ENCODE measurements around the gene HPSE2.
"Not testable (repeated sequence)": the region's sequence is repeated elsewhere in the genome, so short reads cannot be mapped to it uniquely, and the experiment has no call there.

The HPSE2 gene

GRCh38 chr10:99143651-99144050, 92.0 kb downstream of the HPSE2 start:
- FAIRE-seq = no peak

DNA sequence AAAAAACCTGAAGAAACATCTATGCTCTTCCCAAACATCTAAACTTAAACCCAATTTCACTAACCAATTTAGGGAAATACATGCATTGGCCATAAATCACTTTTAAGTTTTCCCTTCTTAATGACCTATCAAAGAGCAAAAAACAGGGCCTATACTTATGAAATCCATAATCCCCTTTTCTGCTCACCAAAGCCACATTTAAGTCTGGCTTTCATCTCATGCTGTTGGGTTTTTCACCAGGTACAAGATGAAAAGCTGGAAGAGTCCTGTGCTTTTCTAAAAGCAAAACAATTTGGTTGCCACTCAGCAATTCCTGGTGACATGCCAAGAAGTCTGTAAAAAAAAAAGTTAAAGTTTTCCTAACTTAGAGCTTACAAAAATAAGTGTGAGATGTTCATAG, 92.6 kb downstream of the HPSE2 start:
- FAIRE-seq = no peak

- FAIRE-seq = not testable (repeated sequence)
Observed at GRCh38 chr10:99132897-99133296, 102.8 kb downstream of the HPSE2 start.

DNA sequence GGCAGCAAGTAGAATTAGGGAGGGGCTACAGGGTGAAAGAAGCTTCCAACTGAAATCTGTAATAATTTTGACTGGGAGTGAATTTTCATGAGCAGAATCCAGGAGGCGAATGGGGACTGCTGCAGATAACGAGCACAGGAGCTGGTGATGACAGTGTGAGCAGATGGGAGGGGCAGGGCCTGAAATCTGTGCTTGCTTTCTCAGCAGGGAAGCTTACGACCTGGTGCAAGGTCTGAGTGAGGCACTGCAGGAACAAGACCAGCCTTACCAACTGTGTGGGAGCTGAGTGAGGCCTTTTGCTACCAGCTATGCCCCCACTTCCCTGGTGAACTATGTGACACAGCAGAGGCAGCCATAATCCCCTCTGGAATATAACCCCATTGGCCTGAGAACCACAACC, 109.8 kb downstream of the HPSE2 start:
- FAIRE-seq = no peak

- FAIRE-seq = no peak
Observed at GRCh38 chr10:99124376-99124775, 111.3 kb downstream of the HPSE2 start.

GRCh38 chr10:99123851-99124250, 111.8 kb downstream of the HPSE2 start:
- FAIRE-seq = no peak

- no peak for FAIRE-seq
Observed at GRCh38 chr10:99123336-99123735, 112.3 kb downstream of the HPSE2 start.

DNA sequence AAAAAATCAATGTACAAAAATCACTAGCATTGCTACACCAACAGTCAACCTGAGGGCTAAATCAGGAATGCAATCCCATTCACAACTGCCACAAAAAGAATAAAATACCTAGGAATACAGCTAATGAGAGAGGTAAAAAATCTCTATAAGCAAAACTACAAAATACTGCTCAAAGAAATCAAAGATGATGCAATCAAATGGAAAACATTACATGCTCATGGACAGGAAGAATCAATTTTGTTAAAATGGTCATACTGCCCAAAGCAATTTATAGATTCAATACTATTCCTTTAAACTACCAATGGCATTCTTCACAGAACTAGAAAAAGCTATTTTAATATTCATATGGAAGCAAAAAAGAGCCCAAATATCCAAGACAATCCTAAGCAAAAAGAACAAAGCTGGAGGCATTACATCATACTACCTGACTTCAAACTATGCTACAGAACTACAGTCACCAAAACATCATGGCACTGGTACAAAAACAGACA, 116.3 kb downstream of the HPSE2 start:
- no peak for FAIRE-seq

DNA sequence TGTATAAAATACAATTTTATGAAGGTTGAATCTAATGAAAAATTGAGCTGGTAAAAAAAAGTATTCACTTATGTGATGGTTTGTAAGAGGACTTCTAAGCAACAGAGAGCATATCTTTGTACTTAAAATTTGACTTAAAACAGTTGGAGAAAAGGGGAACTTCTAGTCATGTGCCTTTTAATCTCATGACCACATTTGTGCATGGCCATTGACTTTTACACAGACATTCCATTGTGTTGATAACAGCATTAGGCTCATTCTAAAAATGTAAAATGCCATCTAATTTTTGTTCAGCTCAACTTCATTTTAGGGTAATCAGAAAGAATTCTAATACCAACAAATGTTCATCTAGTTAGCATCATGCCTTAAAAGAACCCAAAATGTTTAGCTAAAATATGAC, 119.9 kb downstream of the HPSE2 start:
- FAIRE-seq = no peak

DNA sequence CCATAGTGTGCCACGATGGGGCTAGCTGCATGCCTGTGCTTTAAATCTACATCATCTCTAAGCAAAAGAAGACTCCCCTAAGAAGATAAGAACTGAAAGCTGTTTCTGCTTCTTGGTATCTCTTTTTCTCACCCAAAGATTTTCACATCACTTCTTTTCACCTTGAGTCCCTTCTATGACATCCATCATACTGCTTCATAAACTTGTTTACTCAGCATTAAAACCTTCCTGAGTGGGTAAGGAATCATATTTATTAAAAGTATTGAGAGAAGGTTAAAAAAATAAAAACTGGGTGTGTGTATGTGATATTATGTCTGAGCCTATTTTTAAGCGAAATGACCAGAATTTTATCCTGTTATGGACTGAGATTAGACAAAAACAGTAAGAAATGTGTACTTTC, 150.3 kb downstream of the HPSE2 start:
- no peak for FAIRE-seq

DNA sequence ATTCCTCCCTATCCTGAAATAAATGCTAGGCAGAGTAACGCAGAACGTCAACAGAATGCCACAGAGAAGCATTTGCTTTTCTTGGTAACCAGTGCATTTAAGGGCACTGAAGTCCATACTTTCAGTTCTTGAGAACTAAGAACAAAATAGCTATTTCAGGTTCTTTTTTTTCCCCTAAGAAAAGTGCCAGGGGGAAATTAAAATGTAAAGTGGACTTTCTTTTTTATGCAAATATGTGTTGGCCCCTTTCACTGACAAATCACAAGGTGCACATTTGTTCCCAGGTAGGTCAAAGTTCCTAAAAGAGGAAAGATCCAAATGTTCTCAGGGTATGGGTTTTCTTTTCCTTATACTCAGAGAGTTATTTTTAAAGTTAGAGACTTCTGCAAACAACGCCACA, 151.5 kb downstream of the HPSE2 start:
- no peak for FAIRE-seq

GRCh38 chr10:99080275-99080945, 155.2 kb downstream of the HPSE2 start:
- no peak for FAIRE-seq

DNA sequence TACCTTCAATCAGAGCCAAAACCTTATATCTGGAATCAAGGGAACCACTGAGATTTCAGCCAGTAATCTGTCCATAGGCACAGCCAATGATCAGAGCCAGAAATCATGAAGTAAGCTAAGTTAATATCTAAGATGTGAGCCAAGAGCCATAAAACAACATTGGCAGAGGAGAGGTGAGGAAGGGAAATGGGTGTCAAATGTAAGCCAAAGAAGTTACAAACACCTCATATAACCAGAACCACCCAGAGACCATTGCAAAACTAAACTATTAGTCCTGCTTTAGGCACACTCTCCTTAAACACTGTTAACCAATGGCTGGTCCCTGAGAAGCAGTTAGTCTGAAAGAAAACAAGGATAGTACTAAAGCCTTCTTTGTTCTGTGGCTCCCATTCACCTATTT, 173.1 kb downstream of the HPSE2 start:
- no peak for FAIRE-seq

GRCh38 chr10:99058762-99059161, 176.9 kb downstream of the HPSE2 start:
- no peak for FAIRE-seq

DNA sequence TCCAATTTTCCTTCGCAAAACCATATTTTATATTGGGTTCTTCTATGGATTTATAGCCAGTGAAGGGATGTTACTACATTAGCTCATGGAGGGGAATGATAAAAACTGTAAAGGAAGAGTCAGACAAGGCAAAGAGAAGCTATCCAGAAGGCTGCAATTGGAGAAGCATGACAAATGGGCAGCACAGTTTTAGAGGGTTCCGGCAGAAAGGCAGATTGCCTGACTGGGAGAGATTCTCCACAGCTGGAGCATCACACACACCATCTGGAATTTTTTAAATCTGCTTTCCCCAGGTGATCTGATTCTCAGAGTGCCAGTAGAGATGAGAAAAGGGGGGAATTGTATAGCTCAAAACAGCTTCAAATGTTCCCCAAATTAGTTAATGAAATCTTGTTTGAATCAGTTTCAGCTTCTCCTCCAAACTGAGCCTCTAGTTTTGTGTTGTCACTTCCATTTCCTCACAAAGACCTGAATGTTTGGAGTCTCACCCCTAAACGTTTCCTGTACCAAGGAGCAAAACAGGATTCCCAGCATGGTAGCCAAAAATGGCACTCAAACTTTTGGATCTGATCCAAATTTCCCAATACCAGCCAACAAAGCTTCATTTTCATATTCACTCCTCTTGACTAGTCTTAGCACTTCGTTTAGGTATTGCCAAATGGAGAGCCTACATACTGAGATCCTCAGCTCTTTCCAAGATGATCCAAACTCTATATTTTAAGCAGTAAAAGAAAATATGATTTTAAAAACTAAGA, 177.5 kb downstream of the HPSE2 start:
- FAIRE-seq = no peak

GRCh38 chr10:99045671-99046070, 190.0 kb downstream of the HPSE2 start:
- FAIRE-seq = no peak

DNA sequence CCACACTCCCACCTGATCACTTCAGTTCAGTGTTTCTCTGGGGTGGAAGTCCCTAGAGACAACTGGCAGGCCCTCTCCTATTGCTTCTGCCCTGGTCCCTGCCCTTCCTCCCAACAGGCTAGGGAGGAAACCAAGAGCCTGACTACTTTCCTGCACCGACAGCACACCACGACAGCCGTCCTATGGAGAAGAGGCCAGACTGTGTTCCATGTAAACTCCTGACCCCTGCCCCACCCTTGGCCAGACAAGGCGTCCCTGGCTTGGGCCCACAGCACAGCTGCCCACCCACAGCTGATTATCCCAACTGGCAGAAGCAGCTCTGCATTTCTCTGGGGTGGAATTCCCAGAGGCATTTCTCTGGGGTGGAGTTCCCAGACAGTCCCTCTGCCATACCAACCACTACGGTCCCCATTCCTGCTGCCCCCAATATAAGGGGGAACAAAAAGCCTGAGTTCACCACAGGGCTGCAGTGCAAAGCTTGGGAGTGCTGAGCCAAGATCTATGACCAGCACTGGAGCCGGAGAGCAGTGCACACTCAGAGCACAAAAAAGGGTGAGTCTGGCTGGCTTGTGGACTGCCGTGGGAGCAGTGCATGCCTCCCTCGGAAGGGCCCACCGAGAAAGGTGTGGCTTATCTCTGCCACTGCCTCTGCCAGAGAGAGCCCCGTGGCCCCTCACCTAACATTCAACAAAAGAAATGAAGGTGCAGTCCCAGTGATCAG, 193.4 kb downstream of the HPSE2 start:
- no peak for FAIRE-seq

DNA sequence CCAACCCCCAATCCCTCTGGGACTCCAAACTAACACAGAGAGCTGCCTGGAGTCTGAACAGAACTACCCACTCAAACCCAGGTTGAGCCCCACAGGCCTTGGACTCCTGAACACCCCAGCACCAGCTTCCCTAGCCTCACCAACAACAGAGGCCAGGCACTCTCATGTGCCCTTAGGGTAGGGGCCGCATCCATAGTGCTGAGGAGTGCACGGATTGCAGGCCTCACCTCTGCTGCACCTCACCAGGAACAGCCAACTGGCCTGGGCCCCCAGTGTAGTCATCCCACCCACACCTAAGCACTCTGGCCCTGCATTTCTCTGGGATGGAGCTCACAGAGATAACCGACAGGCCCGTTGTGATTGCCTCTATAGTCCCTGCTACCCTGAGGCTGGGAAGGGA, 194.2 kb downstream of the HPSE2 start:
- no peak for FAIRE-seq

DNA sequence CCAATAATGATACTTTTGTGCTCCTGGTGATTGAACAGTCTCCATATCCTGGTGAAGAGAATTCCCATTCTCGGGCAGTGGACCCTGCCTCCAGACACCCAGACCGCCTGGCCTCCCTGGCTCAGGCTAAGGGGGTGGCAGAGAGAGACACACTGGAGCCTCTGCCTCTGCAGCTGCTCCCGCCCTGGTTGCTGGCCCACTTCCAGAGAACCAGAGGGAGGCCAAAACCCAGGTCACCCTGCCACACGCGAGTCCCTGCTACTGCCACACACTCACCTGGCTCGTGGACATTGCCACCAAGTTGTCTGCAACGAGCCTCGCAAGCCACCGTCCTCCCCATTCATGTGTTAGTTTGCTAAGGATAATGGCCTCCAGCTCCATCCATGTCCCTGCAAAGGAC, 221.8 kb downstream of the HPSE2 start:
- FAIRE-seq = no peak

- FAIRE-seq = no peak
Observed at GRCh38 chr10:99010286-99010685, 225.4 kb downstream of the HPSE2 start.

- no peak for FAIRE-seq
Observed at GRCh38 chr10:99008054-99008453, 227.6 kb downstream of the HPSE2 start.

GRCh38 chr10:99007457-99007856, 228.2 kb downstream of the HPSE2 start:
- FAIRE-seq = no peak

DNA sequence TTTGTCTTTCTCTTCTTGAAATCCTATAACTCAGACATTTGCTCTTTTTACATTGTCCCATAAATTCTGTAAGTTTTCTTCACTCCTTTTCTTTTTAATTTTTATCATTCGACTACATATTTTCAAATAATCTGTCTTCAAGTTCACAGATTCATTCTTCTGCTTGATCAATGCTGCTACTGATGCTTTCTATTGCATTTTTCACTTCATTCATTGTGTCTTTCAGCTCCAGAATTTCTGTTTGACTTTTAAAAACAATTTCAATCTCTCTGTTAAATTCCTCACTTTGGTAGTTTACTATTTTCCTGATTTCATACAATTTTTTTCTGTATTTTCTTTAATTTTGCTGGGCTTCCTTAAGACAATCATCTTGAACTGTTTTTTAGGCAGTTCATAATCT, 230.4 kb downstream of the HPSE2 start:
- FAIRE-seq = no peak

- FAIRE-seq = no peak
Observed at GRCh38 chr10:99004738-99005137, 230.9 kb downstream of the HPSE2 start.

Measured in G401.6 (cell line).